GM12801 (cell line): ENCODE data around the gene DGKQ.

ENCODE experiments used
- CTCF ChIP-seq: IDR thresholded peaks from one replicate; pipeline ENCODE4 v1.5.1; 2011; ENCODE audit warnings: control low read depth; ENCODE audit not compliant: insufficient read length; ENCODE audit errors: extremely low read depth

DGKQ gene

GRCh38 chr4:993111-994029, 20.0 kb upstream of the DGKQ start, which contains the start of gene SLC26A1:
Gene SLC26A1, minus strand, starts transcription at chr4:993404. Its CDS starts 1,701 bp downstream, at chr4:991703.
- TF ChIP-seq CTCF = no peak

- no peak for TF ChIP-seq CTCF
These were observed 19.1 kb upstream of the DGKQ start for GRCh38 chr4:992297-993110.

GRCh38 chr4:991451-992296, 18.3 kb upstream of the DGKQ start:
- no peak for TF ChIP-seq CTCF

GRCh38 chr4:990746-991367, 17.5 kb upstream of the DGKQ start:
- no peak for TF ChIP-seq CTCF

GRCh38 chr4:989722-990471, 16.5 kb upstream of the DGKQ start:
- no peak for TF ChIP-seq CTCF
